ENCODE measurements around the gene CLINT1.

- TF ChIP-seq POLR2A (IDR thresholded peaks at IDR 0.05; ENCODE audit: low read depth, low read length) (no peak), PAX5 (IDR thresholded peaks at IDR 0.05; ENCODE audit: insufficient read depth, low read length, severe bottlenecking) (no peak), POLR2AphosphoS5 (IDR thresholded peaks at IDR 0.05; ENCODE audit: low read depth, low read length) (no peak)
Measured at GRCh38 chr5:157820593-157821252, 38.2 kb downstream of the CLINT1 start.

Data from GM12891 (cell line).